T-helper 2 cell treated with Interferon-gamma antibody and Interleukin-4, amounts not matched to agents 100 ng/mL and 5 ng/mL, for 36 hours (primary cell): ENCODE results near the gene FRS2. TPM values are rescaled to one million over a fixed set of nuclear protein-coding genes. Genes with fewer than 3 reads are reported as not detected.

ENCODE experiments used
- intact Hi-C: fragments of 100-400 bp; cut with micrococcal nuclease; formaldehyde crosslinking; loops from one replicate; pipeline ENCODE4 v1.15.1; 2023
- total RNA-seq: library from RNA; stranded (reverse); gene quantifications from 2 replicates; pipeline ENCODE4 v1.2.3, GENCODE V29; 2022

Gene FRS2
- total RNA-seq, 1 donor from 2014 or later, result 12.2 TPM

DNA sequence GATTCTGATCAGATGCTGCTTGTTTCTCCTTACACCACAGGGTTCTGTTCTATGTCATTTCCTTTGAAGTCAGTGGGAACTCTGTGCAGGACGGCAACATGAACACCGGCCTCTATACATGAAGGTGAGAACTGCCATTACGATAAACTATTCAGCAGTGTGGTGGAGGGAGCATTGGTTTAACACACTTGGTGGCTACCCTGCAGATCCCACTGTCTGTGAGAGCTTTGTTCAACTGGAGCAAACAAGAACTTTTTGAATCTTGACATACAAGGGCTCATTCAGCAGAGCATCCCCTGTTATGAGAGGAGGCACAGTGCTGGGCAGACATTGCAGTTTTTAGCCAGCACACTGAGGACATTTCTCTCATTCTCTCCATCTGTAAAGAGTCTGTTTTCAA lies 10.7 kb upstream of the FRS2 start:
- intact Hi-C loops, result no loop called here

DNA sequence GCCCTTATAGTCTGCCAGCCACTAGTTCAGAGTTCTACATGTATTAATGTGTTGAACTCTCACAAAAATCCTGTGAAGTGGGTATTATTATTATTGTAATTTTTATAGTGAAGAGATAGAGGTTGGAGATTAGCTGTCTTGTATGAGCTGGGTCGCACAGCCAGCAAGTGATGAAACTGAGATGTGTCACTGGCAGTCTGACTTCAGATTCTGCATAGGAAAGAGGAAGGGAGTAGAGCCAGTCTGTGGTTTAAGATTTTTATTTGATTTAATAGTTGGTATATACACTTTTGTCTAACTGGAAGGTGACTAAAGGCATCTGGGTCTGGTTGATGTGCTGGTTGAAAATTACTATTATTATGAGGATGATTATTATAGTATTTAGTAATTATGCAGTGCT lies 5.8 kb upstream of the FRS2 start:
- intact Hi-C loops, result no loop called here

DNA sequence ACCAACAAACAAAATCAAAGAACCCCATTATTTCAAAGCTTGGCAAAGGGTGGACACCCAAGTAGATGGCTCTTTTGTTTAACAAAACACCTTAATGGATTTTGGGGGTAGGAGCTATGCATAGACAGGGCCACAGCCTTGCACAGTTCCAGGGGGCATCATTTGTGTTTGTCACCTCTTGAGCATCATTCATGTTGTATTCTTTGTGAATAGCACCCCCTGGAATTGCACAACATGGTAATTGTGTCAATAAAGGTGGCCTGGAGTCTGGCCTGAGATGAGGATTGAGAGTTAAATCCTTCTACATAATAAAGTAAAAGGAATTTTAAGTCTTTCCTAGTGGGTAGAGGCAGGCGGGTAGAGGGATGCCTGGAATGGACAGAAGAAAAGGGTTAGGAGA lies 3.3 kb upstream of the FRS2 start:
- intact Hi-C loops, result no loop called here

DNA sequence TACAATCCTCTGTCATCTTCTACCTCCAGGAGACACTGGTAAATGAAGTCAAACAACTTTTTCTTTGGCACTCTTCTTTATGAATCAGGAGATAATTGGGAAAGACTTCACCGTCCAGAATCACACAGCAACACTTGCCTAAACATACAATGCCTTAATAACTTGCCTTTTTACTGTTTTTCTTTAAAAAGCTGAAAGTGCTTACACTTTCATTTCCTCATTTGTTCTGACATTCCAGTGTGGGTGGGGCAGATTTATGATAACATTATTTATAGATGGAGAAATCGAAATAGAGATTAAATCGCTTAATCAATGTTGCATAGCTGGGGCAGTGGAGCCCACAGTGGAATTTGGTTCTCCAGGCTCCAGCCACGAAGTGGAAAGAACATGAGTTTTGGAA lies 2.8 kb upstream of the FRS2 start:
- intact Hi-C loops, result no loop called here

DNA sequence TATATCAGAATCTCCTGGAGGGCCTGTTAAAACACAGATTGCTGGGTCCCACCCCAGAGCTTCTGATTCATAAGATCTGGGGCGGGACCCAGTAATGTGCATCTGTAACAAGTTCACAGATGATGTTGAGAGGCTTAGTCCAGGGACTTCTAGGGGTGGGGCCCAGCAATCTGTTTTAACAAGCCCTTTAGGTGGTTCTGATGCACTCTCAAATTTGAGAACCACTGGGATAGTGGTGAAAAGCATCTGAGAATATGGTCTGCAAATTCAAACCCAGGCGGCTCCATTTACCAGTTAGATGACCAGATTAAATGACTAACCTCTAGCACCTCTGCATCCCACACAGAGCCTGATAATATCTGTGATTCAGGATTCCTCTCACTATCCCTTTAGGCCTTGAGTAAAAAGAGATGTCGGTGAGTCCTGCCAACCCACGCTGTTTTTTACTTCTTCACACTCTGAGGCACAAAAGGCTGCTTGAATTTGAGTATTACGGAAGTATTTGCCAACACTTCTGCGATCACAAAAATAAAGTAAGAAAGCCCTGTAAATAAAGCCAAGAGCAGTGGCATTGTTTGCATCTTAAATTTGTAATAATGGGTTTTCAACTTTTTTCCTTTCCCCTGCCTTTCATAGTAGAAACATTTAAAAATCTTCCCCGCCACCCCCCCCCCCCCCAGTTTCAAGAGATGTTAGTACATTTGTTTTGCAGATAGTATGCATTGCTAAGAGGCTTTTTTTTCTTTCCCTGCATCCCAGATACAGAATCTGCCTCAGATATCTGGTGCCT lies 1.8 kb upstream of the FRS2 start:
- intact Hi-C loops, result no loop called here

DNA sequence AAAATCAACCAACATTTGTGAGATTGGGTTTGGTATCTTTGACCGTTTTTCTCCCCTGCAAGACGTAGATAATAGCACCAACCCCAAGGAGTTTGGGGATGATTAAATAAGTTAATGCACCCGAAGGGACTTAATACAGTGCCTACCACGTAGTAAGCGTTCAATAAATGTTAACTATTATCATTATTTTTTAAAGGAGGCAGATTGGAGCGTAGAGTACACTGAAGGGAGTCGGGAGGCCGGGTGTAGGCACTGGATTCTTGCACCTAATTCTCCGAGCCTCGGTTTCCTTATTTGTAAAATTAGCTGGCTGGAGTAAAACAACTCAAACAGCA lies 367 bp upstream of the FRS2 start:
- intact Hi-C loops, result loop anchor here (1.0 to 5.0 kb wide), 7 partner anchors 27 to 269 kb away; partner anchors contain the start of genes CCT2 and RAB3IP

DNA sequence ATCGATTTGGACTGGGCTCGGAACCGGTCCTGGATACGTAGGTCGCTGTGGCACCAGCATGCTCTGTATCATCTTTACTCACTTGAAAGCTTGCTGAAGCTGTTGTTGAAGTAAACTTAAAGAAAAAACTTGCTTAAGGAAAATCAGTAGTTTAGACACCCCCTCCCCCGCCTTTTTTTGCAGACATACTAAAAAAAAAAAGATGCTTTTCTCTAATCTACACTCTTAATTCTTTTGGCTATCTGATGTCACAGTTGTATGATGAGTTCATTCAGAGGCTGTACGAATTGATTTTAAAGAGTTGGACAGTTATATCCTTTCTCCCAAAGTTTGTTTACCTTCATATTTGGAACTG lies 865 bp downstream of the FRS2 start:
- intact Hi-C loops, result loop anchor here (2.0 to 5.0 kb wide), 5 partner anchors 26 to 268 kb away; partner anchors contain the start of gene RAB3IP

DNA sequence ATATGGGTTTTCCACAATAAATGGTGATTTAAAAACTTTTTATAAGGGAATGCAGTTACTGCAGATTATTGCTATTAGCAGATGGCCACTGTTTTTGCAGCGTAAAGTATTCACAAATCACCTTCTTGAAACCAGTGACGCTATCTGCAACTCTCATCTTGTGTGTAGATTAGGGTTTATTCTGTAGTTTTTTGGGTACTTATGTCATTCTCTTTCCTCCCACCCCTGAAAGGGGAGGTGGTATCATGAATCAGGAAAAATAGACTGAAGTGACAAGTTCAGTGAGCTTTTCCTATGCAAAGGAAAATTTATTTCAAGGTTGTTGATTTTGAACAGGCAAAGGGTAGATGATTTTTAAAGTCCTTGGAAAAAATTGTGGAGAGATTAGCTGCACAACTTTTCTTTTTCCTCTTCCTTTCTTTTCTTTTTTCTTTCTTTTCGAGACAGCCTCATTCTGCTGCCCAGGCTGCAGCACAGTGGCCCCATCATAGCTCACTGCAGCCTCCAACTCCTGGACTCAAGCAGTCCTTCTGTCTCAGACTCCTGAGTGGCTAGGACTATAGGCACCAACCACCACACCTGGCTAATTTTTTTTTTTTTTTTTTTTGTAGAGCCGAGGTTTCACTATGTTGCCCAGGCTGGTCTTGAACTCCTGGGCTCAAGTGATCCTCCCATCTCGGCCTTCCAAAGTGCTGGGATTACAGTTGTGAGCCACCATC lies 1.6 kb downstream of the FRS2 start:
- intact Hi-C loops, result loop anchor here (2.0 to 5.0 kb wide), 5 partner anchors 25 to 267 kb away; partner anchors contain the start of gene RAB3IP

DNA sequence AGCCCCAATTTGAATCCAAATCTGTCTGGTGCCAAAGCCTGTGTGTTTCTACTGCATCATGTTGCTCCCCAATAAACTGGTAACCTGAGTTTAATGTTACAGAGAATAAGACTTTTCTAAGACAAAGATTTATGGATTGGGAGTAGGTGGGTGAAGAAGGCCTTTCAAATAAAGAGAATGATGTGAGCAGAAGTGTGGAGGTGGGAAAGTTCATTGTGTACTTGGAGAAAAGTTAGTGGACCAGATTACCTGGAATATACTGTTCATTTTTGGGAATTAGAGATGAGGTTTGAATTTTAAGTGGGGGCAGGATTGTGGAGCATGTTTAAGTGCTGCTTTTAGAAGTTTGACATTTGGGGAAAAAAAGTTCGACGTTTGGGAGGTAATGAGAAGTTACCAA lies 3.1 kb downstream of the FRS2 start:
- intact Hi-C loops, result loop anchor here (5.0 kb wide), 3 partner anchors 39 to 231 kb away; no protein-coding TSS in a partner anchor

DNA sequence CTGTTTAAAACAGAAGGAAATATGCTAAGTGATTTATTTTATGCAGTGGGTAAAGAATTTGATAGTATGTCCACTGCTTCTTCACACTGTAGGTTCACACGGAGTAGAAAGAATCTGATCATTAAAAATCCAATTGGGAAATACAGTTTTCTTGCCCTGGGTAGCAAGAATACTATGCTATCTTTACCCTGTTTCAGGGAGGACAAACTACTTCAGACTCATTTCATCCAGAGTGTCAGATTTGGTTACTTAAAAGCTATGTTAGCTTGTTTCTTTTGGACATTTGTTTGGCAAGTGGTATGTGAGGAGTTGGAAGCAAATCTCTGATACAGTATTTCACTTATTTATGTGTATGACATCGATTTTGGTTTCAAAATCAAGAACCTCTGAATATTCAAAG lies 4.3 kb downstream of the FRS2 start:
- intact Hi-C loops, result loop anchor here (5.0 kb wide), 3 partner anchors 38 to 232 kb away; no protein-coding TSS in a partner anchor

DNA sequence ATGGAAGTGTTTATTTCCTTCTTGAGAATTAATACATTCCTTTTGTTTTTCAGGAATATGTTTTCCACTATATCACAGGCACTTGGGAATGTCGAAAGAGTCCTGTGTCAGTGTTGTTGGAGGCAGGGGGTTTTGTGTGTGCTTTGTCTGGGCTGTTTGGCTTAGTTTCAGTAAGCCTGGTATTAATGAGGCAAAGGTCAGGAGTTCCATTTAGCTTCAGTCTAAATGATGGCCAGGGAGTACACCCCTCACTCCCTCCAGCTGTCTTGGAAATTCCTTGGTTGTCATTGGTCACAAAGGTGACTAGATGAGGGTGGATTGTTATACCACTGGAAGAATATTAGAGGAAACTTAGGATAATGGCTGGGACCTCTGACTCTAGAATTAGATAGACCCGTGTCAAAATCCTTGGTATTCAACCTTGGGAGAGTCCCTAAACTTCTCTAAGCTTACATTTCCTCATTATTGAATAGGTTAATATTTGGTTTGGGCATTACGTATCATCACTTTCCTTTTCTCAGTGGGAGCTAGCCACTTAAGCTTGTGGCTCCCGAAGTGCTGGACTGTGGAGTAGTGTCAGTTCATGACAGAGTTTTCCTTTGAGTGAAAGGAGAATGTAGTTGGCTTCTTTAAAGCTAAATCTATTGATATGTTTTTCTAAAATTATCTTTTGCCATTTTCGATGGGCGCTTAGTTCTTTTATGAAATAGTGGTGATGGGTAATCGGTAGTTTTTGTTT lies 5.2 kb downstream of the FRS2 start:
- intact Hi-C loops, result no loop called here

DNA sequence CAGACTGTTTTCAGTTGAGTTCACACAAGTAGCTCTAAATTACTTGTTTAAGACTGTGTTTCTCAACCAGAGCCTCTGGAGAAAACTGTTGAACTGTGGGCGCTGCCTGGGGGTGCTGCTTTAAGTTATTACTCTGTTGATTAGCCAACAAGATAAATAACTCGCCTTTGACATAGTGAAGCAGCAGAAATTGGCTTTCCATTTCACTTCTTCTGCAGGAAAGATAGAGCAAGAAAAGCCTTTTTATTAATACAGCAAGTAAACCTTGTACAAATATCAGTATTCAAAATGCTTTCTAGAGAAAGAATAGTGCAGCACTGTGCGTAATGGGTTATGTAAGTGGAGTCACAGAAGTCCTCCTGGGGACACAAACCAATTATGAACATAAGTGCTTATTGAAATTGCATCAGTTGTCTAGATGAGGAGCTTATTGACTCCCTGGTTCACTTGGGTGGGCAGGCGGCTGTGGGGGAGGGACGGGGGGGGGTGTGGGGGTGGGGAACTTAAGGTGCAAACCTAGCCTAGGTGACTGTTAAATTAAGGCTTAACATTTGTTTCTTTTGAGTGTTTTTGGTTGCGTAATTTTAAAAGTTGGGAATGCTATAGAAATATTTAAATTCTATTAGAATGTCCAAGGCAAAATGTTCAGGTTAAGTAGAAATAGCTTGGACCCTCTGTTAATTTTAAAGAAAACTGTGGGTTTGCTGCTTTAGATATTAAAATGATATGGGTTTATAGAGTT lies 6.3 kb downstream of the FRS2 start:
- intact Hi-C loops, result no loop called here

DNA sequence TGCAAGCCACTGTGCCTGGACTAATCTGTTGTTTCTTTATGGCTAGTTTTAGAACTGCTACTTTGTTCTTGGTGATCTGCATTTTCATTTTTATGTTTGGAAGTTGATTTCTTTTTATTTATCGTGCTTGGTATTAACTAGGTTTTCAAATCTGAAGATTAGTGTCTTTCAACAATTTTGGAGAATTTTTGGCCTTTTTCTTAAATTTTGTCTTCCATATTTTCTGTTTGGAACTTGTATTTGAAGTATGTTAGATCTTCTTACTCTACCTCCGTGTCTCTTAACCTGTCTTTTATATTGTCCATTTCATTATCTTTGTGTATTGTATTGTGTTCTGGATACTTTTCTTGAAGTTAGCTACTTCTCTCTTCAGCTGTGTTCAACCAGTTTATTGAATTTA lies 9.5 kb downstream of the FRS2 start:
- intact Hi-C loops, result no loop called here

DNA sequence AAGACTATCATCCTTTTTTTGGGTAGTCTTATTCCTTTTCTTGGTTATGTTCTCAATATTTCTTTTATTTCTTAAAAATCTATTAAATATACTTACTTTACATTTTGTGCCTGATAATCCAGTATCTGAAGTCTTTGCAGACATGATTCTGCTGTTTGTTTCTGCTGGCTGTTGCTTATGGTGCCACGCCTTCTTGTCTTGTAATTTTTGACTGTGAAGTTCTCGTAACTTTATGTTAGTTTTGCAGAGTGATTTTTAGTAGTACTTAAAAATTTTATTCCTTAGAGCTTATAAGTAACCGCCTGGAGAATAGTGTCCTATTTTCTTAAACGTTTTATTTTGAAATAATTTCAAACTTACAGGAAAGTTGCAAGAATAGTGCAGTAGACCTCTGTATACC lies 10.5 kb downstream of the FRS2 start:
- intact Hi-C loops, result no loop called here

DNA sequence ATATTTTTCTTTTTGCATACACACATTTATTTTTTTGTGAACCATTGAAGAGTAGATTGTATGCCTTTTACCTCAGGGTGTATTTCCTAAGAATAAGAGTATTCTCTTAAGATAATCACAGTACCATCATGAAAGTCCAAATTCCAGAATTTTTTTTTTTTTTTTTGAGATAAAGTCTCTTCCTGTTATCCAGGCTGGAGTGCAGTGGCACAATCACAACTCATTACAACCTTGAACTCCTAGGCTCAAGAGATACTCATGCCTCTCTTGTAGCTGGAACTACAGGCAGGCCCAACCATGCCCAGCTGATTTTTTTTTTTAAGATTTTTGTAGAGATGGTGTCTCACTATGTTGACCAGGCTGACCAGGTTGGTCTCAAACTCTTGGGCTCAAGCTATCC lies 10.9 kb downstream of the FRS2 start:
- intact Hi-C loops, result no loop called here

DNA sequence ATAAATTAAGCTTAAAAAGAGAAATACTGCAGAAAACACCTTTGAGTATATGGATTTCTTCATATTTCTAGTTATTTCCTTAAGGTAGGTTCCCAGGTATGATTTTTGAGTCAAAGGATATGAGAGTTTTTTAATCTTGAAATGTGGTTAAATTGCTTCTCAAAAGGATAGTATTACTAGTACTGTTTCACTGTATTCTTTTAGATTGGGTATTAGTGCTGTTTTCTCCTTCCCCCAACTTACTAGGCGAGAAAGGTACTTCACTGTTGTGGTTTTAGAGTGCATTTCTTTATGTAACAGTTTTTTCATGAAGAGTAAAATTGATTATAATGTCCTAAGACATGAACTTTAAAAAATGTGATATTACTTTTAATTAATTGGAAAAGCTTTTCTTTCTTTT lies 13.5 kb downstream of the FRS2 start:
- intact Hi-C loops, result no loop called here

DNA sequence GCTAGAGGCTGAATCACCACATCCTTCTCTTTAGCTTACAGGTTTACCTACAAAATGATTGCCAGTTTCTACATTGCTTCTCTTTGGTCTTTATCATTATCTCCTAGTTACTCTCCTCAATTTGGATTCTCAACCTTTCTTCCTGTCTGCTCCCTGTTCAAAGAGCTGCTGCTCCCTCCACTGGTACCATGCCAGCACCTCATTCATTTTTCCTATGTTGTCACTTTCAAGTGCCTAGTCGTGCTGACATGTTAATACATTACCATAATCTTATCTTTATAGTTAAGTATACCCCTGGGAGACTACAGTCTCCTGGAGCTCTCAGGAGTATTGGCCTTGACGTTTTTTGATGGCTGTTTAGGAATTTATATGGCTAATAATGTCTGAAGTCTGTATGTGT lies 14.2 kb downstream of the FRS2 start:
- intact Hi-C loops, result no loop called here

DNA sequence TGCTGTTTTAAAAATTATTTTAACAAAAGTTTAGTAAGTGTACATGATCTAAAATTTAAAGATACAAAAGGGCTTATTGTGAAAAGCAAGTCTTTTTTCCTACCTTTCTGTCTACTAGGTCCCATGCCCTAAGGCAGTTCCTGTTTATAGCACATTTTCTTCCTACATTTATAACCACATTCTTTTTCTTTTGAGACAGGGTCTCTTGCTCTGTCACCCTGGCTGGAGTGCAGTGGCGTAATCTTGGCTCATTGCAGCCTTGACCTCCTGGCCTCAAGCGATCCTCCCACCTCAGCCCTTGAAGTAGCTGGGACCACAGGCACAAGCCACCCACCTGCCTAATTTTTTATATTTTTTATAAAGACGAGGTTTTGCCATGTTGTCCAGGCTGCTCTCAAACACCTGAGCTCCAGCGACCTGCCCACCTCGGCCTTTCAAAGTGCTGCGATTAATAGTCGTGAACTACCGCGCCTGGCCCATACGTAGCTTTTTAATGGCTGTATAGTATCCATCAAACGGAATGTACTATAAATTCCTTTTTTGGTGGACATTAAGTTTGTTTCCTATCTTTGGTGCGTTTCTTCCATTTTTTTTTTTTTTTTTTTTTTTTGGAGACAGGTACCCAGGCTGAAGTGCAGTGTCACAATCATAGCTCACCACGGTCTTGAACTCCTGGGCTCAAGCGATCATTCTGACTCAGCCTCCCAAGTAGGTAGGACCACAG lies 20.9 kb downstream of the FRS2 start:
- intact Hi-C loops, result no loop called here

DNA sequence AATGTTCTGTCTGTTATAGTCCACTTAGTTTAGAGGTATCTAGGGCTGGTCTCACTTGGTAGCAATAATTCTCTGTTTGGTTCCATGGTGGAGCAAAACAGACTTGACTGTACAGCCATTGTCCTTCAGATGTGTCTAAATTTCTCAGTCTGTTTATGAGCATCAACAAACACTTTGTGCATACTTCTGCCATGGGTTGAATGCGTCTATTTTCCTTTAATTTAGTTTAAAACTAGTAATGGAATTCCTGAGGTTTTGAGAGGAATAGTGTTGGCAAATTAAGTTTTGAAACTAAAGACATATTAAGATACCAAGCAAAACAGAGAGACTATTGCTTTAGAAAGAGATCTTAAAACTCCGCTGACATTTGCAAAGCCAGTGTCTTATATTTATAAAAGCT lies 22.6 kb downstream of the FRS2 start:
- intact Hi-C loops, result no loop called here

DNA sequence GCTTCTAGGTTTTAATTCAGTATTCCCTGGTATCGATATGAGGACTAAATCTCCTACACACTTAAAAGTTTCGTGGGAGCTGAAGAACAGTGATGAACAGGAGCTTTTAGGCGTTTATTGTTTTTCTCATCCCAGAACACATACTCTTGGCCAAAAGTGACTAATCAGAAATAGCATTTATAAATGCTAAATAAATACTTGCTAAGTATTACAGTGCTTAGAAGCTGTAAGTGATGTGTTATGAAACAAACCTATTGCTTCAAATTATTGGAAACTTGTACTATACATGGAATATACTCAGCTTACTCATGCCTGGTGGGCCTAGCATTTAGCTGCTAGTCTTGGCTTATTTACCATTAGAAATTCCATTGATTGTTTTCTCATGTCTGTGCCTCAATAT lies 24.9 kb downstream of the FRS2 start:
- intact Hi-C loops, result no loop called here
